GM19395 (cell line): ENCODE measurements around the gene GREB1L.

Experiments
- ATAC-seq: cut with Tn5 transposase; IDR thresholded peaks from one replicate; pipeline ENCODE4 v1.9.1; 2021; ENCODE audit warnings: mild to moderate bottlenecking, moderate library complexity; ENCODE audit not compliant: unreplicated experiment

The GREB1L gene

GRCh38 chr18:21548647-21549046 is 306.6 kb downstream of the GREB1L start:
- ATAC-seq = no peak

GRCh38 chr18:21550510-21550970 is 308.5 kb downstream of the GREB1L start:
- ATAC-seq = no peak

- no peak for ATAC-seq
Observed at GRCh38 chr18:21557607-21558253, 315.7 kb downstream of the GREB1L start.

- ATAC-seq = no peak
Observed at GRCh38 chr18:21559195-21559594, 317.2 kb downstream of the GREB1L start.

- ATAC-seq = no peak
Observed at GRCh38 chr18:21571772-21572171, 329.7 kb downstream of the GREB1L start.
